Endothelial cell of umbilical vein (primary cell): ENCODE results near the gene OCA2. TPM values are rescaled to one million over a fixed set of nuclear protein-coding genes. Genes with fewer than 3 reads are reported as not detected.

Experiments used
- BruUV-seq: library from RNA; stranded (reverse); fragments of 400-500 nt; replicated peaks from 2 replicates; lab custom pipeline; 2021; lab: Mats Ljungman, UMichigan
- CTCF ChIA-PET: fragments of 300-600, 350-600 bp; sonication (Branson Sonifier 250); formaldehyde crosslinking; loops from one replicate; lab custom pipeline; 2021; ENCODE audit warnings: antibody characterized with exemption, inconsistent platforms; lab: Charles Lee
- POLR2A ChIA-PET: fragments of 300-600, 350-600 bp; sonication (Branson Sonifier 250); formaldehyde crosslinking; loops from one replicate; lab custom pipeline; 2021; ENCODE audit warnings: antibody characterized with exemption, inconsistent platforms; lab: Charles Lee
- DNase-seq: peaks from one replicate; pipeline ENCODE4 v3.0.0-alpha.2; 2011; ENCODE audit warnings: low read depth, low spot score
- FAIRE-seq: peaks from 2 replicates; lab custom pipeline; 2011; peaks lifted over from hg19 to GRCh38; lab: Jason Lieb, UNC
- H2AFZ ChIP-seq: 2 replicates; pipeline ENCODE4 v1.6.0; 2012; ENCODE audit warnings: low read depth, low read length, control low read depth, inconsistent platforms
- H3K27ac ChIP-seq: 2 replicates; pipeline ENCODE4 v1.5.1; 2011; ENCODE audit warnings: low read depth, mild to moderate bottlenecking, control low read depth, low read length, moderate library complexity; ENCODE audit not compliant: insufficient read depth
- H3K27me3 ChIP-seq, 2 experiments: 2 replicates each; pipeline versions ENCODE4 v1.6.0 to v1.6.1; 2011; ENCODE audit warnings: low read length in 2 of 2, mixed read lengths in 1 of 2; ENCODE audit not compliant: control insufficient read depth in 2 of 2, insufficient read depth in 2 of 2
- H3K36me3 ChIP-seq, 2 experiments: 2 replicates in 1 of 2; 3 replicates in 1 of 2; pipeline ENCODE4 v1.5.1; 2011; ENCODE audit warnings: low read length in 2 of 2, mild to moderate bottlenecking in 1 of 2, moderate library complexity in 1 of 2; ENCODE audit not compliant: control insufficient read depth in 2 of 2, insufficient read depth in 2 of 2; ENCODE audit errors: extremely low read depth in 1 of 2
- H3K4me1 ChIP-seq: 3 replicates; pipeline ENCODE4 v1.5.1; 2011; ENCODE audit warnings: mild to moderate bottlenecking, low read length; ENCODE audit not compliant: control insufficient read depth, insufficient read depth; ENCODE audit errors: extremely low read depth
- H3K4me2 ChIP-seq: 2 replicates; pipeline ENCODE4 v1.6.1; 2011; ENCODE audit warnings: low read length, control low read depth, mixed read lengths; ENCODE audit not compliant: insufficient read depth
- H3K4me3 ChIP-seq, 3 experiments: fragments of 200-600 bp in 1 of 3; sonication (generic), shearing (Covaris generic) in 1 of 3; replicated peaks in 1 of 3; 2 replicates each; pipeline ENCODE4 v1.5.1; 2011 to 2016; ENCODE audit warnings: control low read depth in 3 of 3, low read length in 3 of 3, mild to moderate bottlenecking in 2 of 3, inconsistent platforms in 1 of 3, low read depth in 1 of 3, moderate library complexity in 1 of 3; ENCODE audit not compliant: insufficient read depth in 1 of 3
- H3K79me2 ChIP-seq: 2 replicates; pipeline ENCODE4 v1.6.0; 2012; ENCODE audit warnings: low read length, inconsistent platforms; ENCODE audit not compliant: control insufficient read depth, insufficient read depth
- H3K9ac ChIP-seq: replicated peaks from 2 replicates; pipeline ENCODE3; 2011; ENCODE audit warnings: low read length, control low read depth; ENCODE audit not compliant: insufficient read depth; ENCODE audit errors: extremely low read depth
- H3K9me1 ChIP-seq: replicated peaks from 3 replicates; pipeline ENCODE4 v1.6.0; 2011; ENCODE audit warnings: mild to moderate bottlenecking, low read length; ENCODE audit not compliant: control insufficient read depth, insufficient read depth; ENCODE audit errors: extremely low read depth
- H3K9me3 ChIP-seq: replicated peaks from 2 replicates; pipeline ENCODE4 v1.5.1; 2012; ENCODE audit warnings: low read length, inconsistent platforms; ENCODE audit not compliant: control insufficient read depth, insufficient read depth
- H4K20me1 ChIP-seq: replicated peaks from 2 replicates; pipeline ENCODE3; 2011; ENCODE audit warnings: mild to moderate bottlenecking, low read length; ENCODE audit not compliant: control insufficient read depth, insufficient read depth; ENCODE audit errors: extremely low read depth
- EZH2 ChIP-seq: IDR thresholded peaks from 2 replicates; pipeline ENCODE4 v1.6.1; 2012; ENCODE audit warnings: borderline replicate concordance, low read depth, mild to moderate bottlenecking, moderate library complexity, low read length, inconsistent platforms; ENCODE audit not compliant: severe bottlenecking
- FOS ChIP-seq: IDR thresholded peaks from 2 replicates; pipeline ENCODE4 v1.6.1; 2011; ENCODE audit warnings: mild to moderate bottlenecking, low read length, moderate library complexity, borderline replicate concordance; ENCODE audit not compliant: insufficient read depth
- GATA2 ChIP-seq: IDR thresholded peaks from 2 replicates; pipeline ENCODE4 v1.7.0; 2011; ENCODE audit warnings: low read depth, mild to moderate bottlenecking, moderate library complexity, mixed read lengths, low read length; ENCODE audit not compliant: insufficient read length, insufficient read depth
- JUN ChIP-seq: IDR thresholded peaks from 2 replicates; pipeline ENCODE4 v1.6.1; 2011; ENCODE audit warnings: borderline replicate concordance, low read depth; ENCODE audit not compliant: insufficient read length, insufficient read depth
- MAX ChIP-seq: IDR thresholded peaks from 2 replicates; pipeline ENCODE4 v1.6.1; 2011; ENCODE audit not compliant: insufficient read depth, insufficient read length
- MYC ChIP-seq: IDR thresholded peaks from one replicate; pipeline ENCODE4 v1.6.1; 2011; ENCODE audit warnings: mild to moderate bottlenecking, low read depth, low read length
- POLR2A ChIP-seq: IDR thresholded peaks from 2 replicates; pipeline ENCODE4 v1.6.1; 2012; ENCODE audit warnings: low read depth, mild to moderate bottlenecking, control low read depth, low read length
- POLR2AphosphoS5 ChIP-seq: IDR thresholded peaks from 2 replicates; pipeline ENCODE4 v1.6.1; 2012; ENCODE audit warnings: low read depth, mild to moderate bottlenecking, control low read depth, low read length, moderate library complexity; ENCODE audit not compliant: insufficient read depth
- dilution Hi-C: fragments of 300-500 bp; cut with MboI; formaldehyde crosslinking; loops from one replicate; pipeline ENCODE4 v1.15.0; 2019; ENCODE audit warnings: low sequenced_read_pairs; ENCODE audit not compliant: extremely low pct_ligation_motif_present
- intact Hi-C: fragments of 100-400 bp; cut with micrococcal nuclease; formaldehyde crosslinking; loops from one replicate; pipeline ENCODE4 v1.10.0; 2022
- polyA plus RNA-seq, 4 experiments: library from polyadenylated mRNA; depleted of rRNA in 3 of 4; stranded (reverse) in 3 of 4; unstranded in 1 of 4; fragments of >200 nt; gene quantifications; 2 replicates each; pipeline versions ENCODE4 v1.2.1 to v1.2.3, GENCODE V29; 2011 to 2012; ENCODE audit warnings: missing spikeins in 1 of 4
- total RNA-seq: library from RNA; stranded (reverse); gene quantifications from 2 replicates; pipeline ENCODE4 v1.2.3, GENCODE V29; 2021

OCA2 gene
- total and polyA plus RNA-seq, 2 donors (not counting 3 experiments of a cell fraction or from before 2014, with no cell fraction given) = not detected

GRCh38 chr15:28116521-28117431, 17.7 kb upstream of the OCA2 start:
- no peak for DNase-seq
- Histone ChIP-seq H3K4me2 (no peak overlapping the region), H3K9ac (no peak overlapping the region), H2AFZ (no peak overlapping the region), H3K4me1 (no peaks in the 10 kb centered on the region), H3K4me3 (no peak overlapping the region), H3K27me3 (no peaks in the 10 kb centered on the region), H3K36me3 (peaks cover 7 to 67% of the 10 kb centered on the region in 2 experiments), H3K79me2 (no peaks in the 10 kb centered on the region), H3K9me3 (no peaks in the 10 kb centered on the region), H3K9me1 (no peaks in the 10 kb centered on the region), H4K20me1 (no peaks in the 10 kb centered on the region), H3K27ac (no peak overlapping the region)
- ChIA-PET CTCF (interaction anchor here (1.1 to 2.2 kb wide), 2 partner anchors 9 to 1225 kb away, joined by 3 to 22 read pairs; no protein-coding TSS in a partner anchor), POLR2A (no interaction called here)
- no peak for FAIRE-seq
- TF ChIP-seq MYC = no peak
- no peak for TF ChIP-seq MAX
- no peak for TF ChIP-seq POLR2A
- TF ChIP-seq GATA2 = no peak
- TF ChIP-seq FOS = no peak
- TF ChIP-seq JUN = no peak
- TF ChIP-seq POLR2AphosphoS5 = no peak
- TF ChIP-seq EZH2 = no peak
- intact Hi-C loops (no loop called here), dilution Hi-C loops (no loop called here)
- BruUV-seq = no TSS peak
